ENCODE data around the gene ASB1.

DNA sequence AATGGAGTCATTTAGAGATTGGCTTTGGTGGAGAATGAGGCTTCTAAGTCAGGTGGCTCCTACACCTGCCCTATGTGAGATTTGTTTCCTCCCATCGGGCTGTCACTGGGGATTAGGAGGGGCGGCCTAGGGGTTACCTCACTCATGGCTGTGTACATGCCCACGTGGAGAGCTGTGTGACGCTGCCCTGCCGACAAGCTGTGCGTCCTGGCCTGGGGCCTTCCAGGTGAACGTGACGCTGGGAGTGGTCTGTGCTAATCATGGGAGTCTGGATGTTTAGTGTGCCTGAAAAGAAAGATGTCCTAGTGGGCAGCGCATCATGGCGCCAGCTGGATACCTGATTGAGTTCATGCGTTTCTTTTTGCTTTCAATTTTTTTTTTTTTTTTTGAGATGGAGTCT, 14.0 kb downstream of the ASB1 start:
- TF ChIP-seq, protein P1, sequence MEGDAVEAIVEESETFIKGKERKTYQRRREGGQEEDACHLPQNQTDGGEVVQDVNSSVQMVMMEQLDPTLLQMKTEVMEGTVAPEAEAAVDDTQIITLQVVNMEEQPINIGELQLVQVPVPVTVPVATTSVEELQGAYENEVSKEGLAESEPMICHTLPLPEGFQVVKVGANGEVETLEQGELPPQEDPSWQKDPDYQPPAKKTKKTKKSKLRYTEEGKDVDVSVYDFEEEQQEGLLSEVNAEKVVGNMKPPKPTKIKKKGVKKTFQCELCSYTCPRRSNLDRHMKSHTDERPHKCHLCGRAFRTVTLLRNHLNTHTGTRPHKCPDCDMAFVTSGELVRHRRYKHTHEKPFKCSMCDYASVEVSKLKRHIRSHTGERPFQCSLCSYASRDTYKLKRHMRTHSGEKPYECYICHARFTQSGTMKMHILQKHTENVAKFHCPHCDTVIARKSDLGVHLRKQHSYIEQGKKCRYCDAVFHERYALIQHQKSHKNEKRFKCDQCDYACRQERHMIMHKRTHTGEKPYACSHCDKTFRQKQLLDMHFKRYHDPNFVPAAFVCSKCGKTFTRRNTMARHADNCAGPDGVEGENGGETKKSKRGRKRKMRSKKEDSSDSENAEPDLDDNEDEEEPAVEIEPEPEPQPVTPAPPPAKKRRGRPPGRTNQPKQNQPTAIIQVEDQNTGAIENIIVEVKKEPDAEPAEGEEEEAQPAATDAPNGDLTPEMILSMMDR (optimal IDR thresholded peaks at IDR 0.05 in 1 of 3, IDR thresholded peaks at IDR 0.05 in 1 of 3, conservative IDR thresholded peaks at IDR 0.05 in 1 of 3; ENCODE audit: extremely low read depth in 1 of 3, insufficient read depth in 2 of 3, low read length in 3 of 3), result no peak
- TF ChIP-seq EZH2 (IDR thresholded peaks at IDR 0.05; ENCODE audit: low read length), result no peak

Measured in keratinocyte (primary cell).